HepG2 (cell line): ENCODE data around the gene NT5C2. TPM values are rescaled to one million over a fixed set of nuclear protein-coding genes. Genes with fewer than 3 reads are reported as not detected.

Experiments
- ATF6 ChIP-seq: sonication (generic); formaldehyde crosslinking; conservative IDR thresholded peaks from 2 replicates; pipeline ENCODE4 v1.4.0; 2020; ENCODE audit warnings: missing genetic modification reagents
- DNMT1 ChIP-seq: sonication (generic); formaldehyde crosslinking; IDR thresholded peaks from 2 replicates; pipeline ENCODE4 v1.5.1; 2020; ENCODE audit warnings: mild to moderate bottlenecking, missing genetic modification reagents
- JUNB ChIP-seq: sonication (generic); formaldehyde crosslinking; IDR thresholded peaks from 2 replicates; pipeline ENCODE4 v1.8.0; 2022; ENCODE audit warnings: missing genetic modification reagents, mild to moderate bottlenecking, borderline replicate concordance
- KMT2B ChIP-seq: IDR thresholded peaks from 2 replicates; pipeline ENCODE4 v1.6.1; 2016; ENCODE audit warnings: missing genetic modification reagents, missing compliant biosample characterization
- MZF1 ChIP-seq: sonication (generic); formaldehyde crosslinking; IDR thresholded peaks from 2 replicates; pipeline ENCODE4 v1.8.1; 2023; ENCODE audit warnings: mild to moderate bottlenecking, missing genetic modification reagents, borderline replicate concordance
- PRDM15 ChIP-seq: sonication (generic); formaldehyde crosslinking; IDR thresholded peaks from 2 replicates; pipeline ENCODE4 v1.4.0; 2020; ENCODE audit warnings: missing genetic modification reagents
- SP5 ChIP-seq: IDR thresholded peaks from 2 replicates; pipeline ENCODE4 v1.6.1; 2016; ENCODE audit warnings: low read depth, borderline replicate concordance
- SRF ChIP-seq: IDR thresholded peaks from 2 replicates; pipeline ENCODE4 v1.6.1; 2011; ENCODE audit warnings: mild to moderate bottlenecking, low read depth, low read length, moderate library complexity
- THAP8 ChIP-seq: sonication (generic); formaldehyde crosslinking; IDR thresholded peaks from 2 replicates; pipeline ENCODE4 v1.5.1; 2020; ENCODE audit warnings: missing genetic modification reagents, mild to moderate bottlenecking, borderline replicate concordance
- THYN1 ChIP-seq: sonication (generic); formaldehyde crosslinking; IDR thresholded peaks from 2 replicates; pipeline ENCODE4 v1.8.1; 2023; ENCODE audit warnings: low read depth, mild to moderate bottlenecking, moderate library complexity, missing genetic modification reagents, borderline replicate concordance
- ZFP1 ChIP-seq: IDR thresholded peaks from 2 replicates; pipeline ENCODE4 v1.6.1; 2016
- ZNF335 ChIP-seq: sonication (generic); formaldehyde crosslinking; IDR thresholded peaks from 2 replicates; pipeline ENCODE4 v1.4.0; 2020; ENCODE audit warnings: missing genetic modification reagents
- ZNF432 ChIP-seq: sonication (generic); formaldehyde crosslinking; IDR thresholded peaks from 2 replicates; pipeline ENCODE4 v1.5.0; 2020; ENCODE audit warnings: missing genetic modification reagents, mild to moderate bottlenecking, borderline replicate concordance
- ZNF441 ChIP-seq: sonication (generic); formaldehyde crosslinking; IDR thresholded peaks from 2 replicates; pipeline ENCODE4 v1.7.0; 2021; ENCODE audit warnings: missing genetic modification reagents, borderline replicate concordance
- ZNF468 ChIP-seq: sonication (generic); formaldehyde crosslinking; IDR thresholded peaks from 2 replicates; pipeline ENCODE4 v1.8.0; 2022; ENCODE audit warnings: mild to moderate bottlenecking, moderate library complexity, missing genetic modification reagents
- ZNF513 ChIP-seq: sonication (generic); formaldehyde crosslinking; conservative IDR thresholded peaks from 2 replicates; pipeline ENCODE4 v1.5.0; 2020; ENCODE audit warnings: missing genetic modification reagents
- ZNF530 ChIP-seq: sonication (generic); formaldehyde crosslinking; IDR thresholded peaks from 2 replicates; pipeline ENCODE4 v1.5.0; 2020; ENCODE audit warnings: low read depth, mild to moderate bottlenecking, missing genetic modification reagents
- ZNF558 ChIP-seq: sonication (generic); formaldehyde crosslinking; IDR thresholded peaks from 2 replicates; pipeline ENCODE4 v1.9.0; 2022; ENCODE audit warnings: mild to moderate bottlenecking, missing genetic modification reagents, borderline replicate concordance
- ZNF563 ChIP-seq: sonication (generic); formaldehyde crosslinking; IDR thresholded peaks from 2 replicates; pipeline ENCODE4 v1.8.0; 2022; ENCODE audit warnings: mild to moderate bottlenecking, moderate library complexity, missing genetic modification reagents
- ZNF615 ChIP-seq: sonication (generic); formaldehyde crosslinking; IDR thresholded peaks from 2 replicates; pipeline ENCODE4 v1.5.0; 2020; ENCODE audit warnings: mild to moderate bottlenecking, missing genetic modification reagents, borderline replicate concordance
- ZNF629 ChIP-seq: sonication (generic); formaldehyde crosslinking; conservative IDR thresholded peaks from 2 replicates; pipeline ENCODE4 v1.5.0; 2020; ENCODE audit warnings: missing genetic modification reagents
- ZNF773 ChIP-seq: sonication (generic); formaldehyde crosslinking; IDR thresholded peaks from 2 replicates; pipeline ENCODE4 v1.4.0; 2020; ENCODE audit warnings: missing genetic modification reagents, borderline replicate concordance
- polyA plus RNA-seq, 8 experiments: library from polyadenylated mRNA; depleted of rRNA in 3 of 8; stranded (reverse) in 7 of 8; unstranded in 1 of 8; fragments of >200 nt; fragmentation: Illumina TruSeq in 4 of 8; extraction: Trizol in 4 of 8; gene quantifications; 2 replicates each; pipeline versions ENCODE4 v1.2.1 to v1.2.3, GENCODE V29; 2011 to 2016; ENCODE audit warnings: low read depth in 4 of 8, missing spikeins in 1 of 8, mixed read lengths in 1 of 8; ENCODE audit not compliant: insufficient read depth in 1 of 8
- total RNA-seq, 5 experiments: library from RNA; depleted of rRNA; stranded (reverse); fragments of >200 nt; fragmentation: Illumina TruSeq; extraction: Trizol; gene quantifications; 2 replicates each; pipeline ENCODE4 v1.2.3, GENCODE V29; 2016; ENCODE audit warnings: low read depth in 1 of 5

NT5C2 gene
- total and polyA plus RNA-seq, 2 of the 13 experiments (the other 11 are each of a cell fraction or from before 2014, with no cell fraction given) = 40.6 to 55.2 TPM

GRCh38 chr10:103193107-103193819, at the start of gene NT5C2 (continued):
- TF ChIP-seq MZF1 = no peak
- no peak for TF ChIP-seq ZNF773 (CRISPR knock-in tag)
- peak; percentile 46; the same call in 1 of the 2 replicates for TF ChIP-seq DNMT1 (CRISPR knock-in tag)
- TF ChIP-seq ZNF335 = no peak
- no peak for TF ChIP-seq ATF6 (CRISPR knock-in tag)
- TF ChIP-seq THAP8 (CRISPR knock-in tag) = no peak
- no peak for TF ChIP-seq ZFP1 (CRISPR knock-in tag)
- TF ChIP-seq ZNF615 (CRISPR knock-in tag) = no peak
- 0 out of 2 replicates have a peak, but pooled peaks have one; percentile 10 for TF ChIP-seq ZNF441 (CRISPR knock-in tag)
- no peak for TF ChIP-seq ZNF530 (CRISPR knock-in tag)
- TF ChIP-seq THYN1 (CRISPR knock-in tag) = no peak
- no peak for TF ChIP-seq PRDM15 (CRISPR knock-in tag)
- TF ChIP-seq ZNF629 (CRISPR knock-in tag) = no peak
- no peak for TF ChIP-seq ZNF558 (CRISPR knock-in tag)
- no peak for TF ChIP-seq ZNF432 (CRISPR knock-in tag)
- no peak for TF ChIP-seq ZNF468 (CRISPR knock-in tag)
- TF ChIP-seq ZNF563 (CRISPR knock-in tag) = no peak; the same call in 1 of the 2 replicates
- no peak for TF ChIP-seq JUNB (CRISPR knock-in tag)
- no peak for TF ChIP-seq SRF
- peak; percentile 15; the same call in 1 of the 2 replicates for TF ChIP-seq KMT2B (CRISPR knock-in tag)
- TF ChIP-seq SP5 (CRISPR knock-in tag) = 0 out of 2 replicates have a peak, but pooled peaks have one; percentile 6
- TF ChIP-seq ZNF513 = no peak
